Right lobe of liver (tissue), 4 donors: ENCODE results near the gene PRPF6.

Source experiments
- CTCF ChIP-seq, 4 donors: fragments of 200-600 bp in 3 of 4; fragments of 450-650 bp in 1 of 4; IDR thresholded peaks; one replicate each; pipeline versions ENCODE4 v1.5.1 to v1.8.0; 2016 to 2022; ENCODE audit warnings: antibody characterized with exemption in 4 of 4, mild to moderate bottlenecking in 2 of 4
- POLR2A ChIP-seq: fragments of 450-650 bp; IDR thresholded peaks from one replicate; pipeline ENCODE4 v1.6.1; 2017; ENCODE audit warnings: antibody characterized with exemption, mild to moderate bottlenecking
- donor health status: DM: no; HTN: no; CAD: no.
- donor health status: DM: no; HTN: no; CAD: no.
- donor health status: DM: no; HTN: yes; CAD: no.

DNA sequence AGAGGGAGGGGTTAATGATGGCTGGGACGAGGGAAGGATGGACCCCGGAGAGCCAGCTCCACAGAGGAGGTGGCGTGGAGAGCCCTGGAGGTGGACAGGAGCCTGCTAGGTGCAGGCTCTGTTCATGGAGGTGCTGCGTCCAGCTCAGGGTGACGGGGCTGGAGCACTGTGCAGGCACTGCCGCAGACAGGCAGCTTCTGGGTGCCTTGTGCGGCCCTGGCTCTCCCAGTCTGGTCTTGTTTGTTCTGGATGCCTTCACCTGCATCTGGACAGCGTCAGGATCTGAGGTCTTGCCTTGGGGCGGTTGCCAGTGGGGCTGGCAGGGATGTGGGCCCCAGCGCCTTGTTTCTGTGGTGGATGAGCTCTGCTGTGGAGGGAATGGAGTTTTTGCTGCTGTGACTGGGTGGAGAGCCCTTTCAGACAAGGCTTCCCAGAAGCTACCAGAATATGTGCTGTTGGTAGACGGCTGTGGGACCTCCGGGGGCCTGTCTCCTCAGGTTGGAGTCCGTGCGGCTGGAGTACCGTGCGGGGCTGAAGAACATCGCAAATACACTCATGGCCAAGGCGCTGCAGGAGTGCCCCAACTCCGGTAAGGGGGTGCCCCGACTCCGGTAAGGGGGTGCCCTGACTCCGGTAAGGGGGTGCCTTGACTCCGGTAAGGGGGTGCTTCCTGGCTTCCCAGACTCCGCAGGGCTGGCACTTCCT, 47.2 kb downstream of the PRPF6 start:
- TF ChIP-seq CTCF (IDR thresholded peaks at IDR 0.05) = no peak
- no peak for TF ChIP-seq POLR2A
